Vagina (tissue), 2 donors: ENCODE results near the gene VIPR2.

Experiments
- CTCF ChIP-seq, 3 experiments: fragments of 450-650 bp in 2 of 3; fragments of 200-600 bp in 1 of 3; sonication (generic) in 1 of 3; IDR thresholded peaks; one replicate each; pipeline ENCODE4 v1.5.1; 2017 to 2019; ENCODE audit warnings: antibody characterized with exemption in 3 of 3, mild to moderate bottlenecking in 2 of 3, moderate library complexity in 2 of 3
- POLR2A ChIP-seq, 2 donors: fragments of 450-650 bp; IDR thresholded peaks; one replicate each; pipeline ENCODE4 v1.6.1; 2017; ENCODE audit warnings: antibody characterized with exemption in 2 of 2, mild to moderate bottlenecking in 2 of 2, moderate library complexity in 2 of 2
- POLR2AphosphoS5 ChIP-seq, 2 donors: sonication (generic); formaldehyde crosslinking; IDR thresholded peaks; one replicate each; pipeline ENCODE4 v1.9.0; 2017; ENCODE audit warnings: antibody characterized with exemption in 2 of 2, mild to moderate bottlenecking in 2 of 2, low read depth in 1 of 2; ENCODE audit not compliant: insufficient read depth in 1 of 2

GRCh38 chr7:159023206-159023605 lies 121.5 kb downstream of the VIPR2 start:
- TF ChIP-seq CTCF (IDR thresholded peaks at IDR 0.05) (no peak), POLR2A (IDR thresholded peaks at IDR 0.05) (no peak), POLR2AphosphoS5 (IDR thresholded peaks at IDR 0.05; ENCODE audit: insufficient read depth in 1 of 2, low read depth in 1 of 2) (no peak)
